Left renal cortex interstitium (tissue), 4 donors: Measurements from ENCODE around the gene TARDBP. TPM values are rescaled to one million over a fixed set of nuclear protein-coding genes. Genes with fewer than 3 reads are reported as not detected.
"Not testable (repeated sequence)": the region's sequence is repeated elsewhere in the genome, so short reads cannot be mapped to it uniquely, and the experiment has no call there.

Experiments used
- DNase-seq, 4 donors: peaks; one replicate each; pipeline ENCODE4 v3.0.0-alpha.2; 2013; ENCODE audit warnings: low read depth in 4 of 4, low spot score in 2 of 4, missing footprints in 1 of 4
- polyA plus RNA-seq, 4 donors: library from polyadenylated mRNA; unstranded; fragments of 120-200 nt; gene quantifications; one replicate each; pipeline ENCODE4 v1.2.1, GENCODE V29; 2013; ENCODE audit not compliant: insufficient read length in 4 of 4

TARDBP gene
- polyA plus RNA-seq, 4 donors = 259 to 363 (median 314) TPM

DNA sequence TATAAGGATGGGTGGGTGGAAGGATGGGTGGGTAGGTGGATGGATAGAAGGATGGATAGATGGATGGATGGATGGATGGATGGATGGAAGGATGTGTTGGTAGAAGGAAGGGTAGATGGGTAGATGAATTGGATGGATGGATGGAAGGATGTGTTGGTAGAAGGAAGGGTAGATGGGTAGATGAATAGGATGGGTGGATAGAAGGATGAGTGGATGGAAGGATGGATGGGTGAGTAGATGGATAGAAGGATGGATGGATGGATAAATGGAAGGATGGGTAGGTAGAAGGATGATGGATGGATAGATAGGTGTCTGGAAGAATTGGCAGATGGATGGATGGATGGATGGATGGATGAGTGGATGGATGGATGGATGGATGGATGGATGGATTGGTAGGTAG lies 28.6 kb downstream of the TARDBP start:
- no peak for DNase-seq

- no peak for DNase-seq
These were observed 29.6 kb downstream of the TARDBP start for GRCh38 chr1:11042065-11042464.

GRCh38 chr1:11042995-11043874 lies 30.8 kb downstream of the TARDBP start:
- no peak for DNase-seq

GRCh38 chr1:11044086-11044848 lies 31.8 kb downstream of the TARDBP start:
- DNase-seq = no peak

- no peak for DNase-seq
These were observed 32.5 kb downstream of the TARDBP start for GRCh38 chr1:11044849-11045427.

DNA sequence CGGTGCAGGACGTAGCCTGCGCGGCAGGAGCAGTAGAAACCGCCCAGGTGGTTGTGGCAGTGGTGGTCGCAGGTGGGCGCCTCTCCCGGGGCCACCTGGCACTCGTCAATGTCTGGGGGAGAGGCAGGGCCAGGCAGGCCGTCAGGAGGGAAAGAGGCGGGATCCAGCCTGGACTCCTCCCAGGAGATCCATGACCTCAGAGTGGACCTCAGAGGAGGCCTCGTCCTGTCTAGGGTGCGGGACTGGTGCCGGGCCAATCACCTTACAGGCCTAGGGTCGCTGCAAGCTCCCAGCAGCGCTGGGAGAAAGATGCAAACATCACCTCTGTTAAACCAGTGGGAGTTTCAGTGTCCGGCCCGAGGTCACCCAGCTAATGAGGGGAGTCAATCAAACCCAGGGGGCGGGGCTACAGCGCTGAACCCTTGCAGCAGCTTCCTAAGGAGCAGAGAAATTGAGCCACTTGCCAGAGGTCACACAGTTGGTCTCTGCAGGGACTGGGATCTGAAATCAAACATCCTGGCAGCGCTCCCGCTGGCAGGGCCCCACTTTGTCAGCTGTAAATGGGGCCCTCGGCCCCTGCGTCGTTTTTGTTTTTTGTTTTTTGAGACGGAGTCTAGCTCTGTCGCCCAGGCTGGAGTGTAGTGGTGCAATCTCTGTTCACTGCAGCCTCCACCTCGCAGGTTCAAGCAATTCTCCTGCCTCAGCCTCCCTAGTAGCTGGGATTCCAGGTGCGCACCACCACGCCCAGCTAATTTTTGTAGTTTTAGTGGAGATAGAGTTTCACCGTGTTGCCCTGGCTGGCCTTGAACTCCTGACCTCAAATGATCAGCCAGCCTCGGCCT lies 33.2 kb downstream of the TARDBP start:
- no peak for DNase-seq

GRCh38 chr1:11046270-11046566 lies 33.8 kb downstream of the TARDBP start:
- no peak for DNase-seq

DNA sequence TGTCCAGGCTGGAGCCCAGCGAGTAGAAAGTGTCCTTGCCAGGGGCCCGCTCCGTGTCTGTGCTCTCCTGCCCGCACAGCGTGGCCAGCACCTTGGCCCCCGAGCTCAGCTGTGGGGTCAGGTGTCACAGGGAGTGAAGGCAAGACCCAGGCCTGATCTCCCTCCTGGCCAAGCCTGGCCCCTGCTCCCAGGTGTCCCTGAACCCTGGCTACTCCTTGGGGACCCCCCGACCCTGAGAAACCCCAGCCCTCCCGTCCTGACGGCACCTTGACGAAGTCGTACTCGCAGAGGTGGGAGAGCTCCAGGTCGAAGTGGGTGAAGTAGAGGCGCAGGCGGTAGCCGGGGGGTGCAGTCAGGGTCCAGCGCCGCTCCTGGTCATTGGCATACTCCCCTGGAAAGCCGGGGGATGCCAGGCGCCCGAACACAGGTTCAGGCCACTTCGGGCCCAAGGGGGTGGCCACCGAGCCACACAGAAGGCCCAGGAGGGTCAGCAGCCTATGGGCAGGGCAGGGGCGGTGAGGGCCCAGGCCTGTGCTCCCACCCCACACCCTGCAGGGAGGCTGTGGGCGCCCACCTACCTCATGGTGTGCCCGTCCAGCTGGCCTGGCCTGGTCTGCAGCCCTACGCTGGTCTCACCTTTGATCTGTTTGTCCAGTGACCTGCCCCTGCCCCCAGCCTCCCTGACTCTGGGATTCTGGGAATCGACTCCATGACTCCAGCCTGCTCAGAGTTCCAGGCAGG lies 34.3 kb downstream of the TARDBP start, which contains the start of gene MASP2:
MASP2 (minus strand) TSS at position 615 of the 741 bp plus-strand sequence; CDS start at position 583, 32 bp downstream.
- no peak for DNase-seq

GRCh38 chr1:11051121-11051520 lies 38.7 kb downstream of the TARDBP start:
- DNase-seq = not testable (repeated sequence)

GRCh38 chr1:11051781-11052511 lies 39.5 kb downstream of the TARDBP start:
- DNase-seq = no peak

GRCh38 chr1:11052839-11053757 lies 40.6 kb downstream of the TARDBP start:
- no peak for DNase-seq

GRCh38 chr1:11053758-11054137 lies 41.3 kb downstream of the TARDBP start:
- no peak for DNase-seq

GRCh38 chr1:11054181-11054580 lies 41.7 kb downstream of the TARDBP start:
- no peak for DNase-seq

- no peak for DNase-seq
These were observed 42.2 kb downstream of the TARDBP start for GRCh38 chr1:11054666-11055065.

GRCh38 chr1:11055676-11056075 lies 43.2 kb downstream of the TARDBP start:
- no peak for DNase-seq

- no peak for DNase-seq
These were observed 44.0 kb downstream of the TARDBP start for GRCh38 chr1:11056504-11056903.

DNA sequence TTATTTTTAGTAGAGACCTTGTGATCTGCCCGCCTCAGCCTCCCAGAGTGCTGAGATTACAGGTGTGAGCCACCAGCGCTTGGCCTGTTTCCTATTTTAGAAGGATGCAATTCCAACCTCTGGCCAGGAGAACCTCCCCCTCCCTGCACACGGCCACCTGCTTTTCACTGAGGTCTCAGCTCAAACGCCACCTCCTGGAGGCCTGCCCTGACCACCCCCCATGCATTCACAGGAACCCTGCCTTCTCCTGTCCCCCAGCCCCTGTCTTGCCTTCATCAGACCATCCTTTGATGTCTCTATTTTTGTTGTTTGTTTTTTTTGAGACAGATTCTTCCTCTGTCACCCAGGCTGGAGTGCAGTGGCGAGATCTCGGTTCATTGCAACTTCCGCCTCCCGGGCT lies 45.0 kb downstream of the TARDBP start:
- DNase-seq = no peak

DNA sequence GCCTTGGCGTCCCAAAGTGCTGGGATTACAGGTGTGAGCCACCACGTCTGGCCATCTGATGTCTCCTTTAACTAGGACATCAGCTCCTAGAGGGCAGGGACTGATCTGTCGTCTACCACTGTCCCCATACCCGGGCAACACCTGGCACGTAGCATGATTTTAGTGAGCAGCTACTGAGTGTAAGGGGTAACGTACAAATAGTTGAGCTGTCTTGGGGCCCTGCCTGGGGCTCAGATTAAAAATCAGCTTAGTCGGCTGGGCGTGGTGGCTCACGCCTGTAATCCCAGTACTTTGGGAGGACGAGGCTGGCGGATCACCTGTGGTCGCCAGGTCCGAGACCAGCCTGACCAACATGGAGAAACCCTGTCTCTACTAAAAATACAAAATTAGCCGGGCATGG lies 45.6 kb downstream of the TARDBP start:
- no peak for DNase-seq
